ENCODE data around the gene SLC4A11. TPM values are rescaled to one million over a fixed set of nuclear protein-coding genes. Genes with fewer than 3 reads are reported as not detected.

SLC4A11 gene
- polyA plus RNA-seq, 1 of the 3 experiments (the other 2 are of a cell fraction), result 2.7 TPM

DNA sequence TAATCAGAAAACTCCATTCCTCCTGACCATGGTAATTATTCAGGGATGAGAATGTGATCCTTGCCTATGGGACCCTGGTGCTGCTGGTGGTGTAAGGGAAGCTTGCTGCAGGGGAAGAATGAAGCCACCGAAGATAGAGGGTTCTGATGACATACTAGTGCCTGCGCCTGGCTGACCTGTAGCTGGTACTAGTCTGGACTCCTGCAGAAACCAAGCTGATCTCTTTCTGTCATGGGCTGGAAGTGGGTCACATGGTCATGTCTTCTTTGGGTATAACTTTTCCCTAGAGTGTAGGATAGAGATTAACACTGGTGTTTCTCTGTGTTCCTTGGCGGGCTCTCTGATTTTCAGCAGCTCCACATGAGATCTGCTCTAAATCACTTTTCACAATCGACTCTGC is 8.6 kb upstream of the SLC4A11 start (continued):
- TF ChIP-seq, protein P1, sequence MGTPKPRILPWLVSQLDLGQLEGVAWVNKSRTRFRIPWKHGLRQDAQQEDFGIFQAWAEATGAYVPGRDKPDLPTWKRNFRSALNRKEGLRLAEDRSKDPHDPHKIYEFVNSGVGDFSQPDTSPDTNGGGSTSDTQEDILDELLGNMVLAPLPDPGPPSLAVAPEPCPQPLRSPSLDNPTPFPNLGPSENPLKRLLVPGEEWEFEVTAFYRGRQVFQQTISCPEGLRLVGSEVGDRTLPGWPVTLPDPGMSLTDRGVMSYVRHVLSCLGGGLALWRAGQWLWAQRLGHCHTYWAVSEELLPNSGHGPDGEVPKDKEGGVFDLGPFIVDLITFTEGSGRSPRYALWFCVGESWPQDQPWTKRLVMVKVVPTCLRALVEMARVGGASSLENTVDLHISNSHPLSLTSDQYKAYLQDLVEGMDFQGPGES (IDR thresholded peaks at IDR 0.05; ENCODE audit: low read depth, low read length), result no peak
- no peak for TF ChIP-seq YY1 (IDR thresholded peaks at IDR 0.05; ENCODE audit: low read depth)
- no peak for TF ChIP-seq EP300 (IDR thresholded peaks at IDR 0.05; ENCODE audit: borderline replicate concordance in 1 of 2, low read depth in 1 of 2, low read length in 1 of 2)

DNA sequence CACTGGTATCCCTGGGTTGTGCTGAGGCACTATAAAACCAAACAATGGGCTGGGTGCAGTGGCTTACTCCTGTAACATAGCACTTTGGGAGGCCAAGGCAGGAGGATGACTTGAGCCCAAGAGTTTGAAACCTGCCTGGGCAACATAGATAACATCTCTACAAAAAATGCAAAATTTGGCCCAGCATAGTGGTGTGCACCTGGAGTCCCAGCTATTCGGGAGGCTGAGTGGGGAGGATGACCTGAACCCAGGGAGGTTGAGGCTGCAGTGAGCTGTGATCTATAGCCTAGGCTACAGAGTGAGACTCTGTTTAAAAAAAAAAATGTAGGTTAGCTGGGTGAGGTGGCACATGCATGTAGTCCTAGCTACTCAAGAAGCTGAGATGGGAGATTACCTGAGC is 7.7 kb upstream of the SLC4A11 start:
- Histone ChIP-seq H3K4me3 (ENCODE audit: low read depth in 2 of 2, low read length in 1 of 2) (no peak overlapping the region), H4K20me1 (ENCODE audit: insufficient read depth) (no peaks in the 10 kb centered on the region), H3K36me3 (replicated peaks in 1 of 2; ENCODE audit: control insufficient read depth in 1 of 2, insufficient read depth in 2 of 2, low read length in 1 of 2) (peaks cover 0 to 10% of the 10 kb centered on the region in 2 experiments), H3K9me2 (no peaks in the 10 kb centered on the region), H3K9ac (no peak overlapping the region), H3K4me1 (ENCODE audit: control insufficient read depth in 1 of 2, insufficient read depth in 2 of 2, low read depth in 1 of 2, low read length in 1 of 2) (no peaks in the 10 kb centered on the region), H3K79me2 (ENCODE audit: insufficient read depth) (no peaks in the 10 kb centered on the region), H3K27me3 (ENCODE audit: insufficient read depth) (no peaks in the 10 kb centered on the region), H2AFZ (ENCODE audit: low read depth) (no peak overlapping the region), H3K4me2 (no peak overlapping the region), H3K9me3 (no peaks in the 10 kb centered on the region), H3F3A (replicated peaks; ENCODE audit: insufficient read depth) (no peaks in the 10 kb centered on the region), H3K27ac (ENCODE audit: low read depth in 2 of 2, low read length in 1 of 2) (no peak overlapping the region)
- ChIA-PET POLR2A (no interaction called here), CTCF (interaction anchor here (0.9 kb wide), 1 partner anchor 14 kb away, joined by 4 read pairs; no protein-coding TSS in a partner anchor)
- WGBS (ENCODE audit: low lambda C conversion rate), result 100% methylated on average over 1 of the region's 1 CpG
- TF ChIP-seq JUND (IDR thresholded peaks at IDR 0.05) (no peak), POLR2AphosphoS5 (IDR thresholded peaks at IDR 0.05; ENCODE audit: low read depth, low read length) (no peak), ELF1 (IDR thresholded peaks at IDR 0.05) (no peak), SIN3A (IDR thresholded peaks at IDR 0.05; ENCODE audit: borderline replicate concordance, low read depth, low read length) (no peak), RXRA (IDR thresholded peaks at IDR 0.05; ENCODE audit: borderline replicate concordance, low read depth) (no peak), RCOR1 (IDR thresholded peaks at IDR 0.05; ENCODE audit: low read length) (no peak)
- no peak for DNase-seq

DNA sequence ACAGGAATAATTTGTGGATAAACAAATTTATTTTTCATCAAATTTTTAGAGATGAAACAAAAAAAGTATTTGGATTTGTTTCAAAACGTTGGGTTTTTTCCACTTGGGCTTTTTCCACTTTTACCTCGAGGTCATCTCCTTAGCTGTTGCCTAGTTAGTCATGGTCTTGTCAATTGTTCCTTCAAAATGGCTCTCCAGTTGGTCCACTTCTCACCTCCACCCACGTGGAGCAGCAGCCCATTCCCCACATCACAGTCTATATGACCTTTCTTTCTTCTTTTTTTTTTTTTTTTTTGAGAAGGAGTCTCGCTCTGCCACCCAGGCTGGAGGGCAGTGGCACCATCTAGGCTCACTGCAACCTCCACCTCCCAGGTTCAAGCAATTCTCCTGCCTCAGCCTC is 6.7 kb upstream of the SLC4A11 start:
- no peak overlapping the region for H3K9ac ChIP-seq
- DNase-seq, result no peak
- 66% methylated on average over 4 of the region's 4 CpGs for WGBS (ENCODE audit: low lambda C conversion rate)
- CTCF ChIA-PET, result interaction anchor here (0.8 kb wide), 1 partner anchor 31 kb away, joined by 3 read pairs; no protein-coding TSS in a partner anchor
- POLR2A ChIA-PET, result interaction anchor here (0.6 kb wide), 1 partner anchor 36 kb away, joined by 3 read pairs; no protein-coding TSS in a partner anchor
- no peaks in the 10 kb centered on the region for H3K9me2 ChIP-seq
- TF ChIP-seq NFIC (IDR thresholded peaks at IDR 0.05; ENCODE audit: borderline replicate concordance) (no peak), SMC3 (IDR thresholded peaks at IDR 0.05; ENCODE audit: low read depth, low read length) (no peak), RCOR1 (IDR thresholded peaks at IDR 0.05; ENCODE audit: low read length) (no peak), RAD21 (IDR thresholded peaks at IDR 0.05; ENCODE audit: low read length) (no peak)
- TF ChIP-seq, protein P1 (IDR thresholded peaks at IDR 0.05; ENCODE audit: low read depth, low read length), result no peak
- H3K27ac ChIP-seq (ENCODE audit: low read depth in 2 of 2, low read length in 1 of 2), result no peak overlapping the region
- peaks cover 0 to 4% of the 10 kb centered on the region in 2 experiments for H3K36me3 ChIP-seq (replicated peaks in 1 of 2; ENCODE audit: control insufficient read depth in 1 of 2, insufficient read depth in 2 of 2, low read length in 1 of 2)
- no peak overlapping the region for H3K4me3 ChIP-seq (ENCODE audit: low read depth in 2 of 2, low read length in 1 of 2)
- H3K9me3 ChIP-seq, result no peaks in the 10 kb centered on the region
- H3K79me2 ChIP-seq (ENCODE audit: insufficient read depth), result no peaks in the 10 kb centered on the region
- no peaks in the 10 kb centered on the region for H3K27me3 ChIP-seq (ENCODE audit: insufficient read depth)
- H3K4me2 ChIP-seq, result no peak overlapping the region
- H3K4me1 ChIP-seq (ENCODE audit: control insufficient read depth in 1 of 2, insufficient read depth in 2 of 2, low read depth in 1 of 2, low read length in 1 of 2), result no peaks in the 10 kb centered on the region
- no peaks in the 10 kb centered on the region for H4K20me1 ChIP-seq (ENCODE audit: insufficient read depth)
- H3F3A ChIP-seq (replicated peaks; ENCODE audit: insufficient read depth), result no peaks in the 10 kb centered on the region
- H2AFZ ChIP-seq (ENCODE audit: low read depth), result no peak overlapping the region
